ENCODE data around the gene RASL12. TPM values are rescaled to one million over a fixed set of nuclear protein-coding genes. Genes with fewer than 3 reads are reported as not detected.
A peak's percentile ranks its signal among the peaks of the same experiment; 100 is the strongest.

Gene RASL12
- total and polyA plus RNA-seq, 2 experiments from 2014 or later, result 4.6 to 6.4 TPM

DNA sequence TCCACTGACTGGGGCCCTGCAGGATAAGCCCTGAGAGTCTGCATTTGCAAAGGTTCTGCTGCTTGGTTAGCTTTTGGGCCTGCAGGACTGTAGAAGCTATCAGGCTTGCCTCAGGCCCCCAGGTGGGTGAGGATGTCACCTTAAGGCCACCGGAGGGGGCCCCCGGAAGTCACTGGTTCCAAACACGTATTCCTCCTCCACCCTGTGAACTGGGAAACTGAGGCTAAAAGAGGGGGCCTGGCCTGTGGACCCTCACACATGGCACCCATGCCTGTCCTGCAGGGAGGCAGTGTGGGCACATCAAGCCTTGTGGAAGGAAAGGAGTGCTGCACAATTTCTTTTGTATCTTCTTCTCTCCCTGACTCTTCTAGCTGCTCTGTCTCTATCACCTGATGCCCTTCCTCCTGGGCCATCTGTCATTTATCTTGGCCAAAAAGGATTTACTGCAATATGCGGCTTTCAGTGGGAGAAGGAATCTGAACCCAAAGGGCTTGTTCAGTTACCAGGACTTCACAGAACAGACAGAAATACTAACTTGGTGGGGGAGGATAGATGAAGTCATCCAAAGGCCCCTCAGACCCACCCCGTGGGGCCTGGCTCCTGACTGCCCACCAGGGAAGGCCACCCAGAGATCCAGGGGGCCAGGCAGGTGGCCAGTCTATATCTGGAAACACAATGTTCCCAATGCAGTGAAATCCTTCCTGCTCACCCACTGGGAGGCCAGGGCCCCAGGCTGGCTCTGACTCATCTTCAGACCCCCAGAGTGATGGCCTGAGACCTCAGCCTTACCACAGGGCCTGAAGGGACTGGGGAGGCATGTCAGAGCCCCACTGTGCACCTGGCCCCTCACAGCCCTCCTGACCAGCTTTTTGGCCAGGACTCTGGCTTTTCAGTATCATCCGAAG lies 28.9 kb upstream of the RASL12 start:
- TF ChIP-seq EZH2 (IDR thresholded peaks at IDR 0.05; ENCODE audit: borderline replicate concordance) (no peak), EZH2phosphoT487 (IDR thresholded peaks at IDR 0.05; ENCODE audit: low read depth, severe bottlenecking, unreplicated experiment) (no peak)
- TF ChIP-seq, protein P1, sequence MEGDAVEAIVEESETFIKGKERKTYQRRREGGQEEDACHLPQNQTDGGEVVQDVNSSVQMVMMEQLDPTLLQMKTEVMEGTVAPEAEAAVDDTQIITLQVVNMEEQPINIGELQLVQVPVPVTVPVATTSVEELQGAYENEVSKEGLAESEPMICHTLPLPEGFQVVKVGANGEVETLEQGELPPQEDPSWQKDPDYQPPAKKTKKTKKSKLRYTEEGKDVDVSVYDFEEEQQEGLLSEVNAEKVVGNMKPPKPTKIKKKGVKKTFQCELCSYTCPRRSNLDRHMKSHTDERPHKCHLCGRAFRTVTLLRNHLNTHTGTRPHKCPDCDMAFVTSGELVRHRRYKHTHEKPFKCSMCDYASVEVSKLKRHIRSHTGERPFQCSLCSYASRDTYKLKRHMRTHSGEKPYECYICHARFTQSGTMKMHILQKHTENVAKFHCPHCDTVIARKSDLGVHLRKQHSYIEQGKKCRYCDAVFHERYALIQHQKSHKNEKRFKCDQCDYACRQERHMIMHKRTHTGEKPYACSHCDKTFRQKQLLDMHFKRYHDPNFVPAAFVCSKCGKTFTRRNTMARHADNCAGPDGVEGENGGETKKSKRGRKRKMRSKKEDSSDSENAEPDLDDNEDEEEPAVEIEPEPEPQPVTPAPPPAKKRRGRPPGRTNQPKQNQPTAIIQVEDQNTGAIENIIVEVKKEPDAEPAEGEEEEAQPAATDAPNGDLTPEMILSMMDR (IDR thresholded peaks at IDR 0.05; ENCODE audit: poor library complexity), result no peak
- H3K27me3 ChIP-seq, result no peaks in the 10 kb centered on the region
- WGBS (ENCODE audit: low lambda C conversion rate, missing lambda C conversion rate), result 90% methylated on average over 6 of the region's 6 CpGs
- no peak for DNase-seq (ENCODE audit: low spot score)
- H4K20me1 ChIP-seq (ENCODE audit: insufficient read depth, poor library complexity, severe bottlenecking), result no peaks in the 10 kb centered on the region
- H3K79me2 ChIP-seq, result no peaks in the 10 kb centered on the region
- H3K36me3 ChIP-seq (replicated peaks; ENCODE audit: insufficient read depth, low read depth), result no peaks in the 10 kb centered on the region
- H3K27ac ChIP-seq, result peak overlapping the region; percentile 45
- peaks cover 18% of the 10 kb centered on the region for H3K4me1 ChIP-seq (ENCODE audit: insufficient read depth)
- no peak overlapping the region for H3K4me2 ChIP-seq
- no peaks in the 10 kb centered on the region for H3K9me2 ChIP-seq (replicated peaks; ENCODE audit: insufficient read depth)
- no peak overlapping the region for H2AFZ ChIP-seq
- no peak overlapping the region for H3K4me3 ChIP-seq
- H3K9me3 ChIP-seq (ENCODE audit: low read depth), result no peaks in the 10 kb centered on the region

DNA sequence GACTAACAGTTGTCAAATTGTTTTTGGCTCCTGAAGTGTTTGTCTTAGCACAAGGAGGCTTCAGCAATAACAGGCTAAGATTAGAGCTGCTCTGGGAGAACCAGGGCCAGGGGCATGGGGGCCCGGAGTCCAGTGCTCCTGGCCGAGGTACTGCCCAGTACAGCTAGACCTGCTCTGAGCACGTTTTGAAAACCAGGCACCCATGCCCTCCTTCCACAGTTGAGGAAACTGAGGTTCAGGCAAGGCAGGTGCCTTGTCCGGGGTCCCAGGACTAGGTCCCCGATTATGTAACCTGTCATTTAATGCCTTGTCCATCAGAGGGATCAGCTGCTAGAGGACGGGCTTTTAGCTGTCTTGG lies 27.9 kb upstream of the RASL12 start:
- H4K20me1 ChIP-seq (ENCODE audit: insufficient read depth, poor library complexity, severe bottlenecking), result no peaks in the 10 kb centered on the region
- H3K4me2 ChIP-seq, result no peak overlapping the region
- H3K36me3 ChIP-seq (replicated peaks; ENCODE audit: insufficient read depth, low read depth), result no peaks in the 10 kb centered on the region
- peak overlapping the region; percentile 68 for H3K27ac ChIP-seq
- no peak for DNase-seq (ENCODE audit: low spot score)
- no peaks in the 10 kb centered on the region for H3K9me3 ChIP-seq (ENCODE audit: low read depth)
- H3K27me3 ChIP-seq, result no peaks in the 10 kb centered on the region
- H3K4me1 ChIP-seq (ENCODE audit: insufficient read depth), result peaks cover 21% of the 10 kb centered on the region
- H2AFZ ChIP-seq, result no peak overlapping the region
- WGBS (ENCODE audit: low lambda C conversion rate, missing lambda C conversion rate), result 88% methylated on average over 6 of the region's 6 CpGs
- H3K9me2 ChIP-seq (replicated peaks; ENCODE audit: insufficient read depth), result no peaks in the 10 kb centered on the region
- TF ChIP-seq, protein P1 (IDR thresholded peaks at IDR 0.05; ENCODE audit: poor library complexity), result no peak
- TF ChIP-seq EZH2phosphoT487 (IDR thresholded peaks at IDR 0.05; ENCODE audit: low read depth, severe bottlenecking, unreplicated experiment) (no peak), EZH2 (IDR thresholded peaks at IDR 0.05; ENCODE audit: borderline replicate concordance) (no peak)
- H3K79me2 ChIP-seq, result no peaks in the 10 kb centered on the region
- no peak overlapping the region for H3K4me3 ChIP-seq

DNA sequence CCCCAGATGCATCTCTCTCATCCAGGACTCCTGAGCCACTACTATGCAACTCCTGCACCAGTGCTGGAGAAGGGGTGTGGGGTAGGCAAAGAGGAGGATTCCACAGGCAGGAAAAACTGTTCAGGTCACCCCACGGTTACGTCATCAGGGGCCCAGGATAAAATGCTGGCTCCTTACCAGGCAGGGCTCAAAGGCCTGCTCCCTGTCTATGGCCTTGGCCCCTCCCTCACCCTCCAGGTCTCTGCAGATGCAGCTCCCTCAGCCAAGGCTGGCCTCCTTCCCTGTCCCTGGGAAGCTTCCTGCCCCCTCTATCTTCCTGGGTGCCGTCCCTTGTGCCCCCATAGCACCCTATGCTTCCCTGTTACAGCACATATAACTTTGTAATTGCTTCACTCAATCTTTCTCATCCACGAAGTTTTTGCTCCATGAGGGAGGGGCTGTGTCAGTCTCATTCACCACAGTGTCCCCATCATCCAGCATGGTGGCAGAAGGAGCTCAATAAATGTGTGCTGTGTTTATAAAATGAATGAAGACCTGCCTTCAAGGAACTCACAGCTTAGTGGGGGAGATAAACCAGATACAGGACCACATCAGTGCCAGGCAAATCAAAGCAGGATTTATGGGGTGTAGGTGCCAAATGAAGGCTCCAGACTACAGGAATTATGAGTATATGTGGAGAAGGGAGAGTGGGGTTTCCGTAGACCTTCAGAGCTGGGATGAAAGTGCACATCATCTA lies 27.4 kb upstream of the RASL12 start:
- TF ChIP-seq EZH2 (IDR thresholded peaks at IDR 0.05; ENCODE audit: borderline replicate concordance), result no peak
- no peak for TF ChIP-seq EZH2phosphoT487 (IDR thresholded peaks at IDR 0.05; ENCODE audit: low read depth, severe bottlenecking, unreplicated experiment)
- TF ChIP-seq, protein P1 (IDR thresholded peaks at IDR 0.05; ENCODE audit: poor library complexity), result no peak
- no peaks in the 10 kb centered on the region for H3K36me3 ChIP-seq (replicated peaks; ENCODE audit: insufficient read depth, low read depth)
- WGBS (ENCODE audit: low lambda C conversion rate, missing lambda C conversion rate), result 61% methylated on average over 5 of the region's 5 CpGs
- no peaks in the 10 kb centered on the region for H4K20me1 ChIP-seq (ENCODE audit: insufficient read depth, poor library complexity, severe bottlenecking)
- DNase-seq (ENCODE audit: low spot score), result peak; percentile 71
- H3K79me2 ChIP-seq, result no peaks in the 10 kb centered on the region
- H3K4me2 ChIP-seq, result peak overlapping the region; percentile 44
- H3K9me2 ChIP-seq (replicated peaks; ENCODE audit: insufficient read depth), result no peaks in the 10 kb centered on the region
- H2AFZ ChIP-seq, result no peak overlapping the region
- H3K4me1 ChIP-seq (ENCODE audit: insufficient read depth), result peaks cover 24% of the 10 kb centered on the region
- no peaks in the 10 kb centered on the region for H3K9me3 ChIP-seq (ENCODE audit: low read depth)
- peak overlapping the region; percentile 68 for H3K27ac ChIP-seq
- H3K27me3 ChIP-seq, result no peaks in the 10 kb centered on the region
- no peak overlapping the region for H3K4me3 ChIP-seq
